GM19397 (cell line): ENCODE measurements around the gene MAT2B.

ENCODE experiments used
- ATAC-seq: cut with Tn5 transposase; IDR thresholded peaks from one replicate; pipeline ENCODE4 v1.9.1; 2021; ENCODE audit warnings: mild to moderate bottlenecking, moderate library complexity; ENCODE audit not compliant: unreplicated experiment

MAT2B gene

GRCh38 chr5:163548649-163549048 is 43.2 kb downstream of the MAT2B start:
- no peak for ATAC-seq

- ATAC-seq = no peak
Measured at GRCh38 chr5:163551156-163551555, 45.7 kb downstream of the MAT2B start.

- no peak for ATAC-seq
Measured at GRCh38 chr5:163552536-163552935, 47.1 kb downstream of the MAT2B start.

GRCh38 chr5:163561339-163561738 is 55.9 kb downstream of the MAT2B start:
- no peak for ATAC-seq

GRCh38 chr5:163562071-163562470 is 56.7 kb downstream of the MAT2B start:
- ATAC-seq = no peak

GRCh38 chr5:163563112-163563511 is 57.7 kb downstream of the MAT2B start:
- ATAC-seq = no peak

- no peak for ATAC-seq
Measured at GRCh38 chr5:163563880-163564279, 58.5 kb downstream of the MAT2B start.

- ATAC-seq = no peak
Measured at GRCh38 chr5:163564321-163564938, 59.0 kb downstream of the MAT2B start.

GRCh38 chr5:163565492-163565891 is 60.1 kb downstream of the MAT2B start:
- ATAC-seq = no peak

- ATAC-seq = peak; percentile 72
Measured at GRCh38 chr5:163565931-163566608, 60.7 kb downstream of the MAT2B start.

GRCh38 chr5:163566678-163567077 is 61.3 kb downstream of the MAT2B start:
- ATAC-seq = no peak

- no peak for ATAC-seq
Measured at GRCh38 chr5:163567811-163568210, 62.4 kb downstream of the MAT2B start.
